Inferior parietal cortex (tissue), 1 donor: ENCODE data around the gene SLC30A7.

Source experiments
- DNase-seq: peaks from one replicate; pipeline ENCODE4 v3.0.0-alpha.2; 2016; ENCODE audit errors: extremely low spot score

SLC30A7 gene

GRCh38 chr1:101025657-101026429 is 130.0 kb downstream of the SLC30A7 start, which contains the start of gene DPH5:
Gene DPH5 (minus strand): TSS chr1:101025784. CDS start chr1:101025443, 341 bp downstream.
- DNase-seq: peak; percentile 89

GRCh38 chr1:101026430-101026788 is 130.5 kb downstream of the SLC30A7 start:
- no peak for DNase-seq

DNA sequence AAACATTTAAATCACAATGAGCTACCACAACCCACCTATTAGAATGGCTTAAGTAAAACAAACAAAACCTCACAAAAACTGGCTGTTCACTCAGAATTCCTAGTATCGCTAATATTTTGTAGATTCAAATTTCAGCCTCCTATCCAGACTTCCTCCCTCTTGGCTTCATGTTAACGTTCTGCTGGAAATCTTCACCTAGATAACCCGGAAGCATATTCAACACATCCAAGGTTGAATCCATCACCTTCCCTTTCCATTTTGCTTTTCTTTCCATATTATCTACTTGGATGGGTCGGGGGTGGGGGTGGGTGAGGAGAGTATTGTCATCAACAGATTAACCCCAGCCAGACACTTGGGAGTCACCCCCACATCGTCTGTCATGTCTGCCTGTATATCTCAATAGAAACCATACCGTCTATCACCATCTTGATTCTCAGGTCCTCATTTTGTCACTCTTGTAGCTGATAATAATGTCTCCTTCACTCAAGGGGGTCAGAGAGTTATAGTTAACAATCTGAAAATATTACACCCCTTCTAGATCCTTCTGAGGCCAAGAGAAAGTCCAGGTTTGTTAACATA is 131.4 kb downstream of the SLC30A7 start:
- DNase-seq: no peak

- DNase-seq: no peak
These were observed 132.6 kb downstream of the SLC30A7 start for GRCh38 chr1:101028466-101028865.

- DNase-seq: no peak
These were observed 133.3 kb downstream of the SLC30A7 start for GRCh38 chr1:101029184-101029583.

- DNase-seq: no peak
These were observed 135.0 kb downstream of the SLC30A7 start for GRCh38 chr1:101030881-101031280.
